Measurements from ENCODE around the gene ESR2.
"Not testable (repeated sequence)": the region's sequence is repeated elsewhere in the genome, so short reads cannot be mapped to it uniquely, and the experiment has no call there.

- TF ChIP-seq CTCF (IDR thresholded peaks at IDR 0.05; ENCODE audit: low read depth, low read length, poor library complexity, severe bottlenecking); EZH2phosphoT487 (IDR thresholded peaks at IDR 0.05; ENCODE audit: borderline replicate concordance, low read length): not testable (repeated sequence)
These were observed 256.1 kb downstream of the ESR2 start for GRCh38 chr14:64037869-64038745.

Data from DOHH2 (cell line).